H1 (cell line): ENCODE measurements around the gene TMEM139. TPM values are rescaled to one million over a fixed set of nuclear protein-coding genes. Genes with fewer than 3 reads are reported as not detected.

ENCODE experiments used
- CTCF ChIA-PET: fragments of 300-600 bp; sonication (Branson Sonifier 250); formaldehyde crosslinking; loops from one replicate; lab custom pipeline; 2021; ENCODE audit not compliant: partially characterized antibody; lab: Charles Lee
- POLR2A ChIA-PET: fragments of 300-600 bp; sonication (Branson Sonifier 250); formaldehyde crosslinking; loops from one replicate; lab custom pipeline; 2021; ENCODE audit warnings: inconsistent platforms; ENCODE audit not compliant: partially characterized antibody; lab: Charles Lee
- DNase-seq, 2 experiments: peaks; one replicate each; pipeline versions ENCODE4 v3.0.0 to v3.0.0-alpha.2; 2010 to 2022; ENCODE audit warnings: low spot score in 2 of 2, low read depth in 1 of 2, mixed read lengths in 1 of 2
- FAIRE-seq: peaks from 2 replicates; lab custom pipeline; 2011; peaks lifted over from hg19 to GRCh38; lab: Jason Lieb, UNC
- H2AFZ ChIP-seq: 2 replicates; pipeline ENCODE4 v1.8.1; 2012; ENCODE audit warnings: low read length, inconsistent platforms
- H2AK5ac ChIP-seq: 2 replicates; pipeline ENCODE4 v1.6.1; 2013; ENCODE audit warnings: low read depth, low read length
- H2BK120ac ChIP-seq: replicated peaks from 2 replicates; pipeline ENCODE3; 2013; ENCODE audit warnings: low read depth, low read length, inconsistent platforms
- H2BK12ac ChIP-seq: 2 replicates; pipeline ENCODE4 v1.6.1; 2013; ENCODE audit warnings: low read depth, low read length
- H2BK15ac ChIP-seq: 2 replicates; pipeline ENCODE4 v1.6.1; 2013; ENCODE audit warnings: low read length
- H2BK20ac ChIP-seq: 2 replicates; pipeline ENCODE4 v1.6.1; 2013; ENCODE audit warnings: low read length
- H2BK5ac ChIP-seq: 2 replicates; pipeline ENCODE4 v1.6.1; 2013; ENCODE audit warnings: low read depth, low read length
- H3K14ac ChIP-seq: 2 replicates; pipeline ENCODE4 v1.6.1; 2013; ENCODE audit warnings: inconsistent platforms; ENCODE audit not compliant: insufficient read length
- H3K18ac ChIP-seq: 2 replicates; pipeline ENCODE4 v1.6.1; 2013; ENCODE audit warnings: low read length; ENCODE audit errors: extremely low read depth
- H3K23ac ChIP-seq: 2 replicates; pipeline ENCODE4 v1.6.1; 2013; ENCODE audit warnings: inconsistent platforms; ENCODE audit not compliant: insufficient read length
- H3K23me2 ChIP-seq: 2 replicates; pipeline ENCODE4 v1.6.1; 2013; ENCODE audit warnings: low read depth, low read length
- H3K27ac ChIP-seq: 2 replicates; pipeline ENCODE4 v1.6.1; 2011; ENCODE audit warnings: low read depth, low read length, inconsistent platforms
- H3K27me3 ChIP-seq, 4 experiments: replicated peaks in 1 of 4; 1 replicate in 1 of 4; 2 replicates in 3 of 4; pipeline versions ENCODE4 v1.6.1 to v1.8.1; 2011 to 2013; ENCODE audit warnings: low read length in 3 of 4, mild to moderate bottlenecking in 3 of 4, inconsistent platforms in 2 of 4, mixed read lengths in 2 of 4, moderate library complexity in 1 of 4; ENCODE audit not compliant: control insufficient read depth in 3 of 4, insufficient read depth in 3 of 4; ENCODE audit errors: extremely low read depth in 1 of 4
- H3K36me3 ChIP-seq, 4 experiments: 2 replicates each; pipeline versions ENCODE4 v1.6.1 to v1.8.1; 2011 to 2013; ENCODE audit warnings: mild to moderate bottlenecking in 4 of 4, low read length in 3 of 4, moderate library complexity in 2 of 4, control low read depth in 1 of 4, inconsistent platforms in 1 of 4; ENCODE audit not compliant: insufficient read depth in 4 of 4, control insufficient read depth in 2 of 4
- H3K4ac ChIP-seq: replicated peaks from 2 replicates; pipeline ENCODE3; 2013; ENCODE audit warnings: low read length, low read depth, mixed read lengths, inconsistent platforms; ENCODE audit not compliant: insufficient read length
- H3K4me1 ChIP-seq, 4 experiments: replicated peaks in 1 of 4; 1 replicate in 1 of 4; 2 replicates in 3 of 4; pipeline versions ENCODE4 v1.6.1 to v1.8.1; 2011 to 2013; ENCODE audit warnings: low read length in 3 of 4, inconsistent platforms in 2 of 4, mixed read lengths in 1 of 4; ENCODE audit not compliant: insufficient read depth in 4 of 4, control insufficient read depth in 3 of 4
- H3K4me2 ChIP-seq, 2 experiments: 2 replicates each; pipeline versions ENCODE4 v1.6.1 to v1.8.1; 2011 to 2013; ENCODE audit warnings: low read depth in 2 of 2, low read length in 2 of 2, control low read depth in 1 of 2, inconsistent platforms in 1 of 2, mild to moderate bottlenecking in 1 of 2; ENCODE audit not compliant: insufficient read depth in 1 of 2
- H3K4me3 ChIP-seq, 4 experiments: fragments of 200-600, 300-600 bp in 1 of 4; sonication (generic), shearing (Covaris generic), sonication (Bioruptor Twin) in 1 of 4; 2 replicates each; pipeline versions ENCODE4 v1.5.1 to v1.8.1; 2011 to 2016; ENCODE audit warnings: low read length in 4 of 4, low read depth in 3 of 4, control low read depth in 2 of 4, inconsistent platforms in 2 of 4, mild to moderate bottlenecking in 2 of 4, mixed read lengths in 1 of 4, moderate library complexity in 1 of 4; ENCODE audit not compliant: insufficient read depth in 2 of 4; ENCODE audit errors: extremely low read depth in 1 of 4
- H3K56ac ChIP-seq: replicated peaks from 2 replicates; pipeline ENCODE3; 2013; ENCODE audit warnings: low read depth, mild to moderate bottlenecking, mixed read lengths, low read length, inconsistent platforms; ENCODE audit not compliant: insufficient read length
- H3K79me1 ChIP-seq: 2 replicates; pipeline ENCODE4 v1.6.1; 2013; ENCODE audit warnings: low read depth, low read length, control low read depth
- H3K79me2 ChIP-seq, 2 experiments: 2 replicates each; pipeline versions ENCODE4 v1.6.1 to v1.8.1; 2012 to 2013; ENCODE audit warnings: low read length in 2 of 2, mild to moderate bottlenecking in 2 of 2, inconsistent platforms in 1 of 2; ENCODE audit not compliant: insufficient read depth in 2 of 2, control insufficient read depth in 1 of 2
- H3K9ac ChIP-seq, 4 experiments: replicated peaks in 1 of 4; 1 replicate in 1 of 4; 2 replicates in 3 of 4; pipeline versions ENCODE4 v1.6.1 to v1.8.1; 2011 to 2013; ENCODE audit warnings: low read depth in 3 of 4, low read length in 3 of 4, control low read depth in 2 of 4, mild to moderate bottlenecking in 2 of 4, moderate library complexity in 2 of 4, inconsistent platforms in 1 of 4; ENCODE audit errors: extremely low read depth in 1 of 4
- H3K9me3 ChIP-seq, 2 experiments: 2 replicates each; pipeline versions ENCODE4 v1.6.1 to v1.8.1; 2012 to 2013; ENCODE audit warnings: mild to moderate bottlenecking in 2 of 2, moderate library complexity in 2 of 2, control low read depth in 1 of 2, inconsistent platforms in 1 of 2, low read depth in 1 of 2, low read length in 1 of 2, mixed read lengths in 1 of 2; ENCODE audit not compliant: insufficient read depth in 2 of 2
- H4K20me1 ChIP-seq, 2 experiments: replicated peaks in 1 of 2; 2 replicates each; pipeline versions ENCODE3 to v1.8.1; 2011 to 2013; ENCODE audit warnings: inconsistent platforms in 2 of 2, low read length in 2 of 2, mild to moderate bottlenecking in 1 of 2; ENCODE audit not compliant: insufficient read depth in 2 of 2, control insufficient read depth in 1 of 2
- H4K5ac ChIP-seq: 2 replicates; pipeline ENCODE4 v1.6.1; 2013; ENCODE audit warnings: low read length, low read depth, mixed read lengths, inconsistent platforms; ENCODE audit not compliant: insufficient read length
- H4K8ac ChIP-seq: 2 replicates; pipeline ENCODE4 v1.8.0; 2013; ENCODE audit warnings: mild to moderate bottlenecking, moderate library complexity, low read length, inconsistent platforms; ENCODE audit not compliant: insufficient read depth; ENCODE audit errors: extremely low read depth
- H4K91ac ChIP-seq: replicated peaks from 2 replicates; pipeline ENCODE3; 2013; ENCODE audit warnings: low read length, mixed read lengths, inconsistent platforms; ENCODE audit not compliant: insufficient read length
- ASH2L ChIP-seq: fragments of 200-600, 300-600 bp; sonication (generic); IDR thresholded peaks from one replicate; pipeline ENCODE4 v1.7.1; 2017; ENCODE audit warnings: low read length
- BACH1 ChIP-seq: IDR thresholded peaks from 2 replicates; pipeline ENCODE4 v1.6.1; 2012; ENCODE audit warnings: low read length, improper control_type of control experiment
- BRCA1 ChIP-seq: IDR thresholded peaks from 2 replicates; pipeline ENCODE4 v1.6.1; 2012; ENCODE audit warnings: low read depth, low read length, improper control_type of control experiment
- CREB1 ChIP-seq: IDR thresholded peaks from 2 replicates; pipeline ENCODE4 v1.6.1; 2012; ENCODE audit warnings: inconsistent platforms
- GTF2F1 ChIP-seq: IDR thresholded peaks from 2 replicates; pipeline ENCODE4 v1.6.1; 2012; ENCODE audit warnings: low read depth, low read length, improper control_type of control experiment, borderline replicate concordance
- HDAC2 ChIP-seq, 2 experiments: fragments of 300-600 bp in 1 of 2; sonication (generic) in 1 of 2; IDR thresholded peaks; 2 replicates each; pipeline ENCODE4 v1.6.1; 2011 to 2012; ENCODE audit warnings: low read depth in 2 of 2, low read length in 2 of 2, mild to moderate bottlenecking in 2 of 2, moderate library complexity in 2 of 2, borderline replicate concordance in 1 of 2, inconsistent platforms in 1 of 2
- KDM5A ChIP-seq: fragments of 200-600 bp; IDR thresholded peaks from 2 replicates; pipeline ENCODE4 v1.7.1; 2012; ENCODE audit warnings: mild to moderate bottlenecking, low read length, inconsistent platforms, mixed read lengths
- NANOG ChIP-seq: IDR thresholded peaks from 2 replicates; pipeline ENCODE4 v1.6.1; 2011; ENCODE audit warnings: low read length, low read depth, mild to moderate bottlenecking, inconsistent platforms; ENCODE audit not compliant: insufficient read depth, poor library complexity, severe bottlenecking
- RFX5 ChIP-seq: IDR thresholded peaks from 2 replicates; pipeline ENCODE4 v1.6.1; 2011; ENCODE audit warnings: low read depth, low read length, improper control_type of control experiment, borderline replicate concordance
- RXRA ChIP-seq: IDR thresholded peaks from 2 replicates; pipeline ENCODE4 v1.6.1; 2011; ENCODE audit warnings: low read depth, mild to moderate bottlenecking, low read length, moderate library complexity; ENCODE audit not compliant: insufficient read depth
- SIRT6 ChIP-seq: IDR thresholded peaks from one replicate; pipeline ENCODE4 v1.7.1; 2012; ENCODE audit warnings: low read length, inconsistent platforms
- SP4 ChIP-seq: IDR thresholded peaks from 2 replicates; pipeline ENCODE4 v1.6.1; 2012; ENCODE audit warnings: low read length, inconsistent platforms
- SRF ChIP-seq: IDR thresholded peaks from 2 replicates; pipeline ENCODE4 v1.6.1; 2011; ENCODE audit warnings: mild to moderate bottlenecking, low read depth, low read length, moderate library complexity
- TEAD4 ChIP-seq: IDR thresholded peaks from 2 replicates; pipeline ENCODE4 v1.6.1; 2012; ENCODE audit warnings: low read depth, low read length, inconsistent platforms, mixed read lengths
- YY1 ChIP-seq: IDR thresholded peaks from 2 replicates; pipeline ENCODE4 v1.6.1; 2011; ENCODE audit warnings: low read depth, mild to moderate bottlenecking, low read length
- polyA plus RNA-seq, 7 experiments: library from polyadenylated mRNA; depleted of rRNA in 3 of 7; stranded (reverse) in 5 of 7; unstranded in 2 of 7; fragments of >200 nt in 5 of 7; fragments of 200-250 nt in 2 of 7; gene quantifications; 1 replicate in 5 of 7; 2 replicates in 1 of 7; 4 replicates in 1 of 7; pipeline versions ENCODE4 v1.2.1 to v1.2.3, GENCODE V29; 2011 to 2013; ENCODE audit warnings: missing spikeins in 2 of 7, mixed read lengths in 2 of 7
- total RNA-seq: library from RNA; stranded (reverse); fragmentation: NEBNext Ultra II Directional; extraction: Animal tissue kit (Norgen Biotek cat#: 25700); gene quantifications from 2 replicates; pipeline ENCODE4 v1.2.1, GENCODE V29; 2021
- TF ChIP-seq, protein P1 (sequence below): IDR thresholded peaks from 2 replicates; pipeline ENCODE4 v1.6.1; 2011; ENCODE audit warnings: low read depth, mild to moderate bottlenecking, low read length; ENCODE audit not compliant: insufficient read depth

Gene TMEM139
- total and polyA plus RNA-seq, 2 of the 8 experiments (the other 6 are each of a cell fraction or from before 2014, with no cell fraction given), result 3.2 to 6.7 TPM

DNA sequence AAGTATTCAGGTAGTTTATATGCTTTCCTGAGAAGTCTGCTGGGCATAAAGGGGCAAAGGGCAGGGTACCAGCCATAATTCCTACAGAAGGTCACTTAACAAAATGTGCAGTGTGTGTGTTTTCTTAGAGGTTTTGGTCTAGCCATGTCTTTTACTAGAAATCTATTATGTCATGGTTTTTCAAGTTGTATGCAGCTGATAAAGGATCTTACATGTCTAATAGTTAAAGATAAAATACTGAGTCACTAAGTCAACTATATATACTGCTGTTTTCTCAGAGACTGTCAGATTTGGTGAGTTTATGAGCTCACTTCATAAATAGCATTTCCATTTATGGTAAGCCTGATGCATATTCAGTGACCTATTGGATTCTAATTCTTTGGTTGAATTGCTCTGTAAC lies 11.1 kb downstream of the TMEM139 start:
- Histone ChIP-seq H2BK12ac (no peak overlapping the region), H3K23ac (no peak overlapping the region), H3K4me1 (no peaks in the 10 kb centered on the region), H3K4me3 (no peak overlapping the region), H2BK20ac (no peak overlapping the region), H4K5ac (no peak overlapping the region), H3K4ac (no peak overlapping the region), H2BK5ac (no peak overlapping the region), H3K14ac (no peak overlapping the region), H3K9ac (no peak overlapping the region), H3K4me2 (no peak overlapping the region), H3K27ac (no peak overlapping the region), H3K79me1 (no peaks in the 10 kb centered on the region; the same call in 1 of the 2 replicates), H3K27me3 (no peaks in the 10 kb centered on the region), H2BK15ac (no peak overlapping the region), H3K23me2 (no peaks in the 10 kb centered on the region), H2BK120ac (no peak overlapping the region), H3K18ac (no peak overlapping the region), H4K8ac (no peak overlapping the region), H3K9me3 (no peaks in the 10 kb centered on the region), H2AFZ (no peak overlapping the region), H2AK5ac (no peak overlapping the region), H3K36me3 (peaks cover 38 to 93% (median 70%) of the 10 kb centered on the region in 4 experiments), H4K91ac (no peak overlapping the region), H3K56ac (no peak overlapping the region), H3K79me2 (peaks cover 0 to 16% of the 10 kb centered on the region in 2 experiments; a peak in 2 of 4 replicates), H4K20me1 (peaks cover 0 to 9% of the 10 kb centered on the region in 2 experiments)
- DNase-seq (no peak), FAIRE-seq (no peak)
- ChIA-PET POLR2A (interaction anchor here (0.9 to 1.6 kb wide), 4 partner anchors 8 to 60 kb away, joined by 3 to 4 read pairs (median 3); partner anchors contain the start of gene CASP2), CTCF (interaction anchor here (0.7 to 9.1 kb wide), 10 partner anchors 12 to 121 kb away, joined by 3 to 91 read pairs (median 4); partner anchors contain the start of genes CLCN1 and EPHA1)
- TF ChIP-seq HDAC2 (IDR thresholded peaks at IDR 0.05; ENCODE audit: borderline replicate concordance in 1 of 2, low read depth in 2 of 2, low read length in 2 of 2) (no peak), GTF2F1 (no peak), SP4 (no peak), ASH2L (no peak), TEAD4 (no peak), RFX5 (no peak), BACH1 (no peak), YY1 (no peak), NANOG (no peak), SRF (no peak), CREB1 (no peak), BRCA1 (no peak), SIRT6 (no peak), RXRA (no peak), KDM5A (no peak)
- TF ChIP-seq, protein P1, sequence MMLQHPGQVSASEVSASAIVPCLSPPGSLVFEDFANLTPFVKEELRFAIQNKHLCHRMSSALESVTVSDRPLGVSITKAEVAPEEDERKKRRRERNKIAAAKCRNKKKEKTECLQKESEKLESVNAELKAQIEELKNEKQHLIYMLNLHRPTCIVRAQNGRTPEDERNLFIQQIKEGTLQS, result no peak
